Muscle layer of colon (tissue), 2 donors: ENCODE measurements around the gene CTBP1.

Experiments used
- H3K27ac ChIP-seq: one replicate; pipeline ENCODE4 v1.7.0; 2013; ENCODE audit warnings: low read depth, mild to moderate bottlenecking, low read length, moderate library complexity
- H3K27me3 ChIP-seq, 2 donors: one replicate each; pipeline ENCODE4 v1.7.0; 2013; ENCODE audit warnings: low read length in 2 of 2, mild to moderate bottlenecking in 2 of 2; ENCODE audit not compliant: insufficient read depth in 2 of 2, control insufficient read depth in 1 of 2
- H3K36me3 ChIP-seq: one replicate; pipeline ENCODE4 v1.7.0; 2013; ENCODE audit warnings: mild to moderate bottlenecking, low read length; ENCODE audit not compliant: insufficient read depth
- H3K4me1 ChIP-seq: one replicate; pipeline ENCODE4 v1.7.0; 2013; ENCODE audit warnings: mild to moderate bottlenecking, low read length; ENCODE audit not compliant: insufficient read depth
- H3K4me3 ChIP-seq, 2 donors: one replicate each; pipeline ENCODE4 v1.7.0; 2013; ENCODE audit warnings: low read length in 2 of 2, low read depth in 1 of 2, mild to moderate bottlenecking in 1 of 2, moderate library complexity in 1 of 2
- H3K9ac ChIP-seq: one replicate; pipeline ENCODE4 v1.7.0; 2013; ENCODE audit warnings: low read length
- H3K9me3 ChIP-seq: one replicate; pipeline ENCODE4 v1.7.0; 2013; ENCODE audit warnings: mild to moderate bottlenecking, low read length
- donor health status: abdominal sarcoma.
- donor health status: Adenocarcinoma of cecum.

CTBP1 gene

GRCh38 chr4:1179089-1179441 lies 69.9 kb downstream of the CTBP1 start:
- Histone ChIP-seq H3K9me3 (no peaks in the 10 kb centered on the region), H3K4me3 (no peak overlapping the region), H3K27ac (no peak overlapping the region), H3K27me3 (peaks cover 0 to 4% of the 10 kb centered on the region in 2 donors), H3K9ac (no peak overlapping the region), H3K36me3 (no peaks in the 10 kb centered on the region), H3K4me1 (peaks cover 5% of the 10 kb centered on the region)

GRCh38 chr4:1178300-1179088 lies 70.4 kb downstream of the CTBP1 start:
- H3K9ac ChIP-seq: no peak overlapping the region
- H3K36me3 ChIP-seq: no peaks in the 10 kb centered on the region
- H3K27ac ChIP-seq: no peak overlapping the region
- peaks cover 0 to 4% of the 10 kb centered on the region in 2 donors for H3K27me3 ChIP-seq
- H3K4me3 ChIP-seq: no peak overlapping the region
- H3K4me1 ChIP-seq: peaks cover 5% of the 10 kb centered on the region
- H3K9me3 ChIP-seq: no peaks in the 10 kb centered on the region

- Histone ChIP-seq H3K4me3 (no peak overlapping the region), H3K4me1 (peaks cover 5% of the 10 kb centered on the region)
These were observed 71.4 kb downstream of the CTBP1 start for GRCh38 chr4:1177274-1178141.

GRCh38 chr4:1176398-1177273 lies 72.3 kb downstream of the CTBP1 start:
- H3K9ac ChIP-seq: no peak overlapping the region
- peaks cover 0 to 19% of the 10 kb centered on the region in 2 donors for H3K27me3 ChIP-seq
- no peak overlapping the region for H3K27ac ChIP-seq
- H3K4me1 ChIP-seq: peaks cover 5% of the 10 kb centered on the region
- no peak overlapping the region for H3K4me3 ChIP-seq
- H3K9me3 ChIP-seq: no peaks in the 10 kb centered on the region
- no peaks in the 10 kb centered on the region for H3K36me3 ChIP-seq

More at GRCh38 chr4:1177274-1178141, 71.4 kb downstream of the CTBP1 start:
- no peaks in the 10 kb centered on the region for H3K36me3 ChIP-seq
- no peak overlapping the region for H3K9ac ChIP-seq
- H3K27ac ChIP-seq: no peak overlapping the region
- no peaks in the 10 kb centered on the region for H3K9me3 ChIP-seq
- peaks cover 0 to 10% of the 10 kb centered on the region in 2 donors for H3K27me3 ChIP-seq

- Histone ChIP-seq H3K9me3 (no peaks in the 10 kb centered on the region), H3K27ac (no peak overlapping the region), H3K4me3 (no peak overlapping the region), H3K4me1 (peaks cover 5% of the 10 kb centered on the region), H3K9ac (no peak overlapping the region), H3K36me3 (no peaks in the 10 kb centered on the region), H3K27me3 (peaks cover 0 to 28% of the 10 kb centered on the region in 2 donors)
These were observed 73.2 kb downstream of the CTBP1 start for GRCh38 chr4:1175635-1176229.

GRCh38 chr4:1174941-1175634 lies 73.8 kb downstream of the CTBP1 start:
- H3K9ac ChIP-seq: no peak overlapping the region
- H3K36me3 ChIP-seq: no peaks in the 10 kb centered on the region
- H3K27me3 ChIP-seq: peaks cover 0 to 34% of the 10 kb centered on the region in 2 donors
- no peak overlapping the region for H3K27ac ChIP-seq
- H3K4me3 ChIP-seq: no peak overlapping the region
- no peaks in the 10 kb centered on the region for H3K9me3 ChIP-seq
- H3K4me1 ChIP-seq: peaks cover 5% of the 10 kb centered on the region

GRCh38 chr4:1172971-1173757 lies 75.8 kb downstream of the CTBP1 start:
- no peak overlapping the region for H3K9ac ChIP-seq
- H3K9me3 ChIP-seq: no peaks in the 10 kb centered on the region
- no peak overlapping the region for H3K4me3 ChIP-seq
- peaks cover 0 to 37% of the 10 kb centered on the region in 2 donors for H3K27me3 ChIP-seq
- H3K4me1 ChIP-seq: peaks cover 10% of the 10 kb centered on the region
- no peak overlapping the region for H3K27ac ChIP-seq
- no peaks in the 10 kb centered on the region for H3K36me3 ChIP-seq

GRCh38 chr4:1172228-1172851 lies 76.6 kb downstream of the CTBP1 start, which contains the start of gene SPON2:
TSS of gene SPON2 (minus strand) at chr4:1172583.
- no peaks in the 10 kb centered on the region for H3K36me3 ChIP-seq
- H3K4me3 ChIP-seq: peak within 1 kb of the TSS; percentile 38 to 45
- H3K27me3 ChIP-seq: peaks cover 0 to 34% of the 10 kb centered on the region in 2 donors
- H3K9me3 ChIP-seq: no peaks in the 10 kb centered on the region
- peaks cover 18% of the 10 kb centered on the region for H3K4me1 ChIP-seq
- no peak within 1 kb of the TSS for H3K9ac ChIP-seq
- no peak within 1 kb of the TSS for H3K27ac ChIP-seq

- peaks cover 0 to 33% of the 10 kb centered on the region in 2 donors for H3K27me3 ChIP-seq
- no peak overlapping the region for H3K9ac ChIP-seq
- H3K36me3 ChIP-seq: no peaks in the 10 kb centered on the region
- H3K9me3 ChIP-seq: no peaks in the 10 kb centered on the region
- peak overlapping the region; percentile 38 to 45 for H3K4me3 ChIP-seq
- H3K27ac ChIP-seq: no peak overlapping the region
- peaks cover 13% of the 10 kb centered on the region for H3K4me1 ChIP-seq
These were observed 77.4 kb downstream of the CTBP1 start for GRCh38 chr4:1171311-1172227.
